Measurements from ENCODE around the gene BGN. TPM values are rescaled to one million over a fixed set of nuclear protein-coding genes. Genes with fewer than 3 reads are reported as not detected.

Gene BGN
- total RNA-seq, 1 experiment from 2014 or later, result 1.2 TPM

DNA sequence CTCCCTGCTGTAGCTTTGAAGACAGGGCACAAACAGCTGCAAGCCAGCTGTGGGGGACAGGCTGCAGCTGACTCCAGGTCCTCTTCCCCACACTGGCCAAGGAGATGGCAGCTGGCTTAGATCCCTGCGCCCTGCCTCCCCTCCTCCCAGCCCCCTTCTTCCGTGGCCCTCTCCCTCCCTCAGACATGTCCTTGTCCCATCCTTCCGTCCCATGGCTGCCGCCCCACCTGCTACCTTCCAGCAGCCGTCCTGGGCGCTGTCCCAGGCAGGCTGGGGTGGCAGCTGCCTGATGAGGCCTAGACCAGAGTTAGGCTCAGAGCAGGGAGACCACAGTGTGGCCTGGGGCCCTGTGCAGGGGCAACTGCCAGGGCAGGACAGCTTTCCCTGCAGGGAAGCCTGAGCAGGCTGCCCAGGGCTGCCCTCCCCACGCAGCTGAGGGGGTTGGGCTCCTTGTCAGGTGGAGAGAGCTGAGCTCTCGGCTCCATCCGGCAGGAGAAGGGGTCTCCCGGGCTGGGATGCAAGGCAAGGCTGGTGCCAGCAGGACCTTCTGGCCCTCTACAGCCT lies 3.3 kb upstream of the BGN start:
- Histone ChIP-seq H3K18ac (ENCODE audit: insufficient read length, low read depth, low read length) (no peak overlapping the region), H2AFZ (ENCODE audit: low read length) (no peak overlapping the region), H3K9ac (ENCODE audit: extremely low read depth, insufficient read length, low read length) (no peak overlapping the region), H3K14ac (ENCODE audit: insufficient read depth, low read length) (no peak overlapping the region), H4K5ac (ENCODE audit: insufficient read length, low read depth, low read length) (no peak overlapping the region), H2BK5ac (ENCODE audit: insufficient read length, low read length) (no peak overlapping the region), H2BK120ac (ENCODE audit: low read depth, low read length, poor library complexity, severe bottlenecking) (no peak overlapping the region), H2BK12ac (ENCODE audit: insufficient read length, low read depth, low read length) (no peak overlapping the region), H3K4me1 (ENCODE audit: insufficient read depth, low read length) (no peaks in the 10 kb centered on the region), H3K9me3 (ENCODE audit: control insufficient read depth, low read depth, low read length) (peaks cover 25% of the 10 kb centered on the region), H3K23ac (ENCODE audit: insufficient read length, low read depth, low read length) (no peak overlapping the region), H3K27ac (ENCODE audit: insufficient read length, low read depth, low read length) (no peak overlapping the region), H3K79me2 (ENCODE audit: insufficient read depth, low read length) (no peaks in the 10 kb centered on the region), H2AK5ac (ENCODE audit: insufficient read length, low read length) (no peak overlapping the region), H3K56ac (ENCODE audit: insufficient read length, low read depth, low read length) (no peak overlapping the region), H3K27me3 (ENCODE audit: insufficient read depth, low read length) (no peaks in the 10 kb centered on the region), H3T11ph (ENCODE audit: low read length) (no peak overlapping the region), H4K91ac (ENCODE audit: insufficient read length, low read depth, low read length) (no peak overlapping the region), H4K20me1 (ENCODE audit: control insufficient read depth, insufficient read depth, insufficient read length) (no peaks in the 10 kb centered on the region), H2BK15ac (ENCODE audit: low read depth, low read length) (no peak overlapping the region), H4K8ac (replicated peaks; ENCODE audit: insufficient read length, low read depth, low read length) (no peak overlapping the region), H3K79me1 (ENCODE audit: insufficient read depth, low read depth, low read length, poor library complexity, severe bottlenecking) (no peaks in the 10 kb centered on the region), H3K23me2 (ENCODE audit: insufficient read length, low read depth, low read length, poor library complexity, severe bottlenecking) (no peaks in the 10 kb centered on the region), H3K4me2 (ENCODE audit: insufficient read depth, insufficient read length, low read length) (no peak overlapping the region), H3K4ac (ENCODE audit: low read depth, low read length) (no peak overlapping the region), H2BK20ac (ENCODE audit: low read depth, low read length, poor library complexity, severe bottlenecking) (no peak overlapping the region)
- peaks cover 0 to 7% of the 10 kb centered on the region in 2 experiments; a peak in 2 of 4 replicates for H3K4me1 Mint-ChIP-seq
- H3K4me3 Mint-ChIP-seq, result no peak overlapping the region
- peaks cover 0 to 2% (median 0%) of the 10 kb centered on the region in 3 experiments; a peak in 1 of 7 replicates for H3K36me3 Mint-ChIP-seq (ENCODE audit: insufficient read depth in 1 of 3, low read depth in 3 of 3)
- H3K27ac Mint-ChIP-seq, result no peak overlapping the region
- DNase-seq, result no peak
- peaks cover 40 to 70% of the 10 kb centered on the region in 2 experiments for H3K9me3 Mint-ChIP-seq
- WGBS (ENCODE audit: extremely low coverage, insufficient read length, low lambda C conversion rate), result no CpG with 5 or more reads among the region's 10 CpGs
- TF ChIP-seq, protein P1, sequence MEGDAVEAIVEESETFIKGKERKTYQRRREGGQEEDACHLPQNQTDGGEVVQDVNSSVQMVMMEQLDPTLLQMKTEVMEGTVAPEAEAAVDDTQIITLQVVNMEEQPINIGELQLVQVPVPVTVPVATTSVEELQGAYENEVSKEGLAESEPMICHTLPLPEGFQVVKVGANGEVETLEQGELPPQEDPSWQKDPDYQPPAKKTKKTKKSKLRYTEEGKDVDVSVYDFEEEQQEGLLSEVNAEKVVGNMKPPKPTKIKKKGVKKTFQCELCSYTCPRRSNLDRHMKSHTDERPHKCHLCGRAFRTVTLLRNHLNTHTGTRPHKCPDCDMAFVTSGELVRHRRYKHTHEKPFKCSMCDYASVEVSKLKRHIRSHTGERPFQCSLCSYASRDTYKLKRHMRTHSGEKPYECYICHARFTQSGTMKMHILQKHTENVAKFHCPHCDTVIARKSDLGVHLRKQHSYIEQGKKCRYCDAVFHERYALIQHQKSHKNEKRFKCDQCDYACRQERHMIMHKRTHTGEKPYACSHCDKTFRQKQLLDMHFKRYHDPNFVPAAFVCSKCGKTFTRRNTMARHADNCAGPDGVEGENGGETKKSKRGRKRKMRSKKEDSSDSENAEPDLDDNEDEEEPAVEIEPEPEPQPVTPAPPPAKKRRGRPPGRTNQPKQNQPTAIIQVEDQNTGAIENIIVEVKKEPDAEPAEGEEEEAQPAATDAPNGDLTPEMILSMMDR (conservative IDR thresholded peaks at IDR 0.05), result no peak
- H3K27me3 Mint-ChIP-seq (ENCODE audit: low read depth), result peaks cover 10% of the 10 kb centered on the region
